Measurements from ENCODE around the gene FGF8. TPM values are rescaled to one million over a fixed set of nuclear protein-coding genes. Genes with fewer than 3 reads are reported as not detected.

FGF8 gene
- total RNA-seq, 1 experiment from 2014 or later, result not detected

DNA sequence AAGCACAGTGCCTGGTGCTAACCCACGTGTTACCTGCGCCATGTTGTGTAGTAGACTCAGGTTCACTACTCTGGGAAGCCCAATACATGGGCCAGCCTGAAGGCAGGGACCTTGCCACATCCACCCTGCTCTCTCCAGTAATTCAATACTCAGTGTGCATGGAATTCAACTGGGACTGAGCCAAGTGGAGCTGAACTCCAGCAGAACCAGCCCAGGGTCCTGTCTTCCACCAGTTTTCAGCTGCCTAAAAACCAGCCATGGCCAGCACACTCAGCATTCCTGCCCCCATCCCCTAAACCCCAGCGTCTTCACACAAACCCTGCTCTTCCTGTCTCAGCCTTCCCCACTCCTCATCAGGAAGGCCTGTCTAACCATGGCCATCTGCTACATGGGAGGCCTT, 15.4 kb downstream of the FGF8 start:
- Mint-ChIP-seq H3K27ac (ENCODE audit: unreplicated experiment) (no peak overlapping the region), H3K9me3 (ENCODE audit: low read depth, unreplicated experiment) (no peaks in the 10 kb centered on the region), H3K27me3 (ENCODE audit: unreplicated experiment) (peaks cover 47% of the 10 kb centered on the region), H3K36me3 (ENCODE audit: insufficient read depth, unreplicated experiment) (no peaks in the 10 kb centered on the region), H3K4me1 (ENCODE audit: low read depth, unreplicated experiment) (no peaks in the 10 kb centered on the region), H3K4me3 (ENCODE audit: low read depth, unreplicated experiment) (no peak overlapping the region)
- intact Hi-C loops (cut with micrococcal nuclease; ENCODE audit: unreplicated experiment), result no loop called here
- TF ChIP-seq, protein P1, sequence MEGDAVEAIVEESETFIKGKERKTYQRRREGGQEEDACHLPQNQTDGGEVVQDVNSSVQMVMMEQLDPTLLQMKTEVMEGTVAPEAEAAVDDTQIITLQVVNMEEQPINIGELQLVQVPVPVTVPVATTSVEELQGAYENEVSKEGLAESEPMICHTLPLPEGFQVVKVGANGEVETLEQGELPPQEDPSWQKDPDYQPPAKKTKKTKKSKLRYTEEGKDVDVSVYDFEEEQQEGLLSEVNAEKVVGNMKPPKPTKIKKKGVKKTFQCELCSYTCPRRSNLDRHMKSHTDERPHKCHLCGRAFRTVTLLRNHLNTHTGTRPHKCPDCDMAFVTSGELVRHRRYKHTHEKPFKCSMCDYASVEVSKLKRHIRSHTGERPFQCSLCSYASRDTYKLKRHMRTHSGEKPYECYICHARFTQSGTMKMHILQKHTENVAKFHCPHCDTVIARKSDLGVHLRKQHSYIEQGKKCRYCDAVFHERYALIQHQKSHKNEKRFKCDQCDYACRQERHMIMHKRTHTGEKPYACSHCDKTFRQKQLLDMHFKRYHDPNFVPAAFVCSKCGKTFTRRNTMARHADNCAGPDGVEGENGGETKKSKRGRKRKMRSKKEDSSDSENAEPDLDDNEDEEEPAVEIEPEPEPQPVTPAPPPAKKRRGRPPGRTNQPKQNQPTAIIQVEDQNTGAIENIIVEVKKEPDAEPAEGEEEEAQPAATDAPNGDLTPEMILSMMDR (IDR thresholded peaks at IDR 0.05; ENCODE audit: unreplicated experiment), result no peak
- CTCF ChIA-PET, result no interaction called here
- no peak for DNase-seq
- BruUV-seq (replicated peaks), result no TSS peak

DNA sequence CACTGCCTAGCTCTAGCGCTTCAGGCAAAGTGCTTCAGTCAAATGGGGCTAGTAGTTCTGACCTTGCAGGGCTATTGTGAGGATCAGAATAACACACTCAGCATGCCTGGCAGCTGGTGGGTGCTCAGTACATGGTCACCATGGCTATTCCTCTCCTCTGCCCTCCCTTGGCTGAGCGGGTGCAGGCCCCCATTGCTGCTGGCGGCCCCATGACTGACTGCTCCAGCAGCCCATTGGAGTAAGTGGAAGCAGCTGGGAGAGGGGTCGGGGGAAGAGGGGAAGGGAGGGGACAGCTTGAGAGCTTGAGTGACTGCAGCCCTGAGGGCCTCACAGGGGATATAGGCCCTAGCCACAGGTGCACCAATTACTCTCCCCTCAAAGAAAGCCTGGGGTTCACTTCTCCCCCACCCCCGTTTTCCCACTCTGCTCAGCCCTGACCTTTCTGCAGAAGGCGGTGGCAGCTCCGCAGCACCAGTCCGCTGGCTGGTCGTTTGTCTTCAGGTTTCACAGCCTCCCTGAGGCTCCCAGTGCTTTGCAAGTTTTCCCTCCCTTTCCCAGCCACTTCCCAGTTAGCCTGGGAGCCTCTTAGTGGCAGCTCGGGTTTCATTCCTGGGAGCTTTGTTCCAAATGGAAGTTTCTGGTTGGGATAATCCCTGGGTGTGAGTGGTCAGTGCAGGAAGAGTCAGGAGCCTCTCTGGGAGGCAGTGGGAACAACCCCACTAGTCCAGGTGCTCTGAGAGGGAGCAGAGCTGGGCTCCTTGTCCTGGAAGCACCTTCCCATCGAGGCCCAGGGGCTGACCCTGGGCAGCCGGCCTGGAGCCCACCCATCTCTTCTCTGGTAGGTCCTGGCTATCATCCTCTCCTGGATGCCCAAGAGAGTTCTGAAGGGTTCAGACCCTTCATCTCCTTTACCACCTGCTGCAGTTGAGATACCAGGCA, 16.3 kb downstream of the FGF8 start:
- H3K27ac Mint-ChIP-seq (ENCODE audit: unreplicated experiment), result no peak overlapping the region
- peaks cover 37% of the 10 kb centered on the region for H3K27me3 Mint-ChIP-seq (ENCODE audit: unreplicated experiment)
- no peaks in the 10 kb centered on the region for H3K36me3 Mint-ChIP-seq (ENCODE audit: insufficient read depth, unreplicated experiment)
- CTCF ChIA-PET, result no interaction called here
- BruUV-seq (replicated peaks), result no TSS peak
- H3K4me1 Mint-ChIP-seq (ENCODE audit: low read depth, unreplicated experiment), result no peaks in the 10 kb centered on the region
- intact Hi-C loops (cut with micrococcal nuclease; ENCODE audit: unreplicated experiment), result no loop called here
- TF ChIP-seq, protein P1 (IDR thresholded peaks at IDR 0.05; ENCODE audit: unreplicated experiment), result no peak
- no peaks in the 10 kb centered on the region for H3K9me3 Mint-ChIP-seq (ENCODE audit: low read depth, unreplicated experiment)
- no peak for DNase-seq
- no peak overlapping the region for H3K4me3 Mint-ChIP-seq (ENCODE audit: low read depth, unreplicated experiment)

GRCh38 chr10:101758858-101759257, 17.1 kb downstream of the FGF8 start:
- Mint-ChIP-seq H3K9me3 (ENCODE audit: low read depth, unreplicated experiment) (no peaks in the 10 kb centered on the region), H3K4me3 (ENCODE audit: low read depth, unreplicated experiment) (no peak overlapping the region), H3K27me3 (ENCODE audit: unreplicated experiment) (peaks cover 30% of the 10 kb centered on the region), H3K27ac (ENCODE audit: unreplicated experiment) (no peak overlapping the region), H3K4me1 (ENCODE audit: low read depth, unreplicated experiment) (no peaks in the 10 kb centered on the region), H3K36me3 (ENCODE audit: insufficient read depth, unreplicated experiment) (no peaks in the 10 kb centered on the region)
- intact Hi-C loops (cut with micrococcal nuclease; ENCODE audit: unreplicated experiment), result no loop called here
- CTCF ChIA-PET, result no interaction called here
- DNase-seq, result no peak
- BruUV-seq (replicated peaks), result no TSS peak
- TF ChIP-seq, protein P1 (IDR thresholded peaks at IDR 0.05; ENCODE audit: unreplicated experiment), result no peak

GRCh38 chr10:101752241-101752640, 23.7 kb downstream of the FGF8 start:
- peaks cover 8% of the 10 kb centered on the region for H3K27me3 Mint-ChIP-seq (ENCODE audit: unreplicated experiment)
- H3K4me3 Mint-ChIP-seq (ENCODE audit: low read depth, unreplicated experiment), result no peak overlapping the region
- DNase-seq, result no peak
- TF ChIP-seq, protein P1 (IDR thresholded peaks at IDR 0.05; ENCODE audit: unreplicated experiment), result no peak
- CTCF ChIA-PET, result no interaction called here
- no peaks in the 10 kb centered on the region for H3K36me3 Mint-ChIP-seq (ENCODE audit: insufficient read depth, unreplicated experiment)
- H3K27ac Mint-ChIP-seq (ENCODE audit: unreplicated experiment), result no peak overlapping the region
- BruUV-seq (replicated peaks), result no TSS peak
- H3K9me3 Mint-ChIP-seq (ENCODE audit: low read depth, unreplicated experiment), result no peaks in the 10 kb centered on the region
- no peaks in the 10 kb centered on the region for H3K4me1 Mint-ChIP-seq (ENCODE audit: low read depth, unreplicated experiment)
- intact Hi-C loops (cut with micrococcal nuclease; ENCODE audit: unreplicated experiment), result no loop called here
